Measurements from ENCODE around the gene SMOC2. TPM values are rescaled to one million over a fixed set of nuclear protein-coding genes. Genes with fewer than 3 reads are reported as not detected.

SMOC2 gene
- polyA plus RNA-seq, 3 donors = not detected

GRCh38 chr6:168541307-168541706, 100.3 kb downstream of the SMOC2 start:
- no peak for DNase-seq
- Histone ChIP-seq H3K36me3 (replicated peaks in 1 of 2; ENCODE audit: control insufficient read depth in 1 of 2, insufficient read depth in 2 of 2, low read length in 2 of 2) (no peaks in the 10 kb centered on the region), H3K27ac (ENCODE audit: low read depth in 1 of 2, low read length in 2 of 2) (no peak overlapping the region), H3K27me3 (ENCODE audit: control insufficient read depth in 2 of 2, insufficient read depth in 2 of 2, low read length in 2 of 2) (no peaks in the 10 kb centered on the region), H2AFZ (ENCODE audit: insufficient read depth, low read depth, low read length, poor library complexity, severe bottlenecking) (no peak overlapping the region), H4K20me1 (ENCODE audit: insufficient read depth, low read length) (no peaks in the 10 kb centered on the region), H3K4me1 (ENCODE audit: control insufficient read depth in 1 of 2, insufficient read depth in 2 of 2, low read length in 2 of 2) (no peaks in the 10 kb centered on the region), H3K9ac (ENCODE audit: insufficient read depth, low read length, poor library complexity, severe bottlenecking) (no peak overlapping the region), H3K9me3 (replicated peaks in 1 of 2; ENCODE audit: control insufficient read depth in 1 of 2, insufficient read depth in 1 of 2, low read length in 2 of 2) (no peaks in the 10 kb centered on the region), H3K79me2 (ENCODE audit: insufficient read depth, low read length) (no peaks in the 10 kb centered on the region), H3K4me3 (replicated peaks in 1 of 3; ENCODE audit: low read depth in 2 of 3, low read length in 3 of 3) (no peak overlapping the region), H3K4me2 (replicated peaks; ENCODE audit: extremely low read depth, low read length, poor library complexity, severe bottlenecking) (no peak overlapping the region)
- WGBS (ENCODE audit: insufficient coverage) = 94% methylated on average over 4 of the region's 4 CpGs
- Mint-ChIP-seq H3K27me3 (ENCODE audit: low read depth in 3 of 3) (peaks cover 1 to 3% (median 2%) of the 10 kb centered on the region in 3 donors), H3K4me1 (no peaks in the 10 kb centered on the region), H3K36me3 (no peaks in the 10 kb centered on the region), H3K27ac (no peak overlapping the region), H3K9me3 (peaks cover 0 to 1% (median 0%) of the 10 kb centered on the region in 7 donors), H3K4me3 (no peak overlapping the region)
- intact Hi-C loops (cut with micrococcal nuclease) = no loop called here
- no peak for TF ChIP-seq CTCF (IDR thresholded peaks at IDR 0.05)

GRCh38 chr6:168542301-168542700, 101.3 kb downstream of the SMOC2 start:
- Histone ChIP-seq H3K4me3 (replicated peaks in 1 of 3; ENCODE audit: low read depth in 2 of 3, low read length in 3 of 3) (no peak overlapping the region), H4K20me1 (ENCODE audit: insufficient read depth, low read length) (no peaks in the 10 kb centered on the region), H3K9ac (ENCODE audit: insufficient read depth, low read length, poor library complexity, severe bottlenecking) (no peak overlapping the region), H3K79me2 (ENCODE audit: insufficient read depth, low read length) (no peaks in the 10 kb centered on the region), H3K27me3 (ENCODE audit: control insufficient read depth in 2 of 2, insufficient read depth in 2 of 2, low read length in 2 of 2) (no peaks in the 10 kb centered on the region), H2AFZ (ENCODE audit: insufficient read depth, low read depth, low read length, poor library complexity, severe bottlenecking) (no peak overlapping the region), H3K9me3 (replicated peaks in 1 of 2; ENCODE audit: control insufficient read depth in 1 of 2, insufficient read depth in 1 of 2, low read length in 2 of 2) (no peaks in the 10 kb centered on the region), H3K36me3 (replicated peaks in 1 of 2; ENCODE audit: control insufficient read depth in 1 of 2, insufficient read depth in 2 of 2, low read length in 2 of 2) (no peaks in the 10 kb centered on the region), H3K27ac (ENCODE audit: low read depth in 1 of 2, low read length in 2 of 2) (no peak overlapping the region), H3K4me2 (replicated peaks; ENCODE audit: extremely low read depth, low read length, poor library complexity, severe bottlenecking) (no peak overlapping the region), H3K4me1 (ENCODE audit: control insufficient read depth in 1 of 2, insufficient read depth in 2 of 2, low read length in 2 of 2) (no peaks in the 10 kb centered on the region)
- Mint-ChIP-seq H3K36me3 (no peaks in the 10 kb centered on the region), H3K27me3 (ENCODE audit: low read depth in 3 of 3) (peaks cover 1 to 3% (median 2%) of the 10 kb centered on the region in 3 donors), H3K4me3 (no peak overlapping the region), H3K27ac (no peak overlapping the region), H3K4me1 (no peaks in the 10 kb centered on the region), H3K9me3 (peaks cover 0 to 2% (median 0%) of the 10 kb centered on the region in 7 donors)
- intact Hi-C loops (cut with micrococcal nuclease) = no loop called here
- DNase-seq = no peak
- TF ChIP-seq CTCF (IDR thresholded peaks at IDR 0.05) = no peak
- WGBS (ENCODE audit: insufficient coverage) = 93% methylated on average over 2 of the region's 8 CpGs

Data from CD14-positive monocyte (primary cell).